Thyroid gland (tissue), 4 donors: Measurements from ENCODE around the gene ADAMTS4.

Experiments used
- POLR2A ChIP-seq, 2 donors: fragments of 450-650 bp; IDR thresholded peaks; one replicate each; pipeline ENCODE4 v1.6.1; 2017; ENCODE audit warnings: antibody characterized with exemption in 2 of 2, mild to moderate bottlenecking in 2 of 2, moderate library complexity in 1 of 2
- TF ChIP-seq, protein P1 (sequence below), 6 experiments: fragments of 200-600 bp in 3 of 6; fragments of 450-650 bp in 3 of 6; sonication (generic) in 3 of 6; IDR thresholded peaks; one replicate each; pipeline ENCODE4 v1.5.1; 2016 to 2019; ENCODE audit warnings: antibody characterized with exemption in 6 of 6, mild to moderate bottlenecking in 2 of 6, inconsistent platforms in 1 of 6, moderate library complexity in 1 of 6

- TF ChIP-seq, protein P1, sequence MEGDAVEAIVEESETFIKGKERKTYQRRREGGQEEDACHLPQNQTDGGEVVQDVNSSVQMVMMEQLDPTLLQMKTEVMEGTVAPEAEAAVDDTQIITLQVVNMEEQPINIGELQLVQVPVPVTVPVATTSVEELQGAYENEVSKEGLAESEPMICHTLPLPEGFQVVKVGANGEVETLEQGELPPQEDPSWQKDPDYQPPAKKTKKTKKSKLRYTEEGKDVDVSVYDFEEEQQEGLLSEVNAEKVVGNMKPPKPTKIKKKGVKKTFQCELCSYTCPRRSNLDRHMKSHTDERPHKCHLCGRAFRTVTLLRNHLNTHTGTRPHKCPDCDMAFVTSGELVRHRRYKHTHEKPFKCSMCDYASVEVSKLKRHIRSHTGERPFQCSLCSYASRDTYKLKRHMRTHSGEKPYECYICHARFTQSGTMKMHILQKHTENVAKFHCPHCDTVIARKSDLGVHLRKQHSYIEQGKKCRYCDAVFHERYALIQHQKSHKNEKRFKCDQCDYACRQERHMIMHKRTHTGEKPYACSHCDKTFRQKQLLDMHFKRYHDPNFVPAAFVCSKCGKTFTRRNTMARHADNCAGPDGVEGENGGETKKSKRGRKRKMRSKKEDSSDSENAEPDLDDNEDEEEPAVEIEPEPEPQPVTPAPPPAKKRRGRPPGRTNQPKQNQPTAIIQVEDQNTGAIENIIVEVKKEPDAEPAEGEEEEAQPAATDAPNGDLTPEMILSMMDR (IDR thresholded peaks at IDR 0.05): no peak
- TF ChIP-seq POLR2A (IDR thresholded peaks at IDR 0.05): no peak
Observed at GRCh38 chr1:161172349-161172748, 26.5 kb downstream of the ADAMTS4 start.
